ENCODE measurements around the gene METTL21C. TPM values are rescaled to one million over a fixed set of nuclear protein-coding genes. Genes with fewer than 3 reads are reported as not detected.

The METTL21C gene
- total RNA-seq, 1 experiment from 2014 or later, result not detected

DNA sequence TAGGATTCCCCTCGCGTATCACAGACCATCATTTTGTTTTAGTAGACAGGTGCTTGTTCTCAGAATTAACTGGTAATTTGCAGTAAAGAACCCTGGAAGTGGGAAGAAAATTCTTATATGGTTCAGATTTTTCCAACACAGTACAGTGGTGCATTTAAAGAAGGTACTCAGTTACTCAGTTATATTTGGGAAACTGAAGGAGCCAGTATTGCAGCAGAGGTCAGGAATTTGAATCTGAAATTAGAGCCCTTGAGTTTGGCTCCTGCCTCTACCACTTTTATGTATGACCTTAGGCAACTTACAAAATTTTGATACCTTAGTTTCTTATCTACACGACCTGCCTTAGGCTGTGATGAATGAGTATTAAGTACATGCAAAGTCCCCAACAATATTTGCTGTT, 19.7 kb downstream of the METTL21C start:
- H3K4me3 ChIP-seq, result no peak overlapping the region
- ChIA-PET CTCF (no interaction called here), POLR2A (ENCODE audit: unreplicated experiment) (no interaction called here)
- H4K20me1 ChIP-seq (ENCODE audit: insufficient read depth), result no peaks in the 10 kb centered on the region
- no peak overlapping the region for H2AFZ ChIP-seq
- peaks cover 5% of the 10 kb centered on the region; the same call in 1 of the 2 replicates for H3K9me3 ChIP-seq (ENCODE audit: insufficient read depth, low read depth)
- no peaks in the 10 kb centered on the region for H3K4me1 ChIP-seq (replicated peaks; ENCODE audit: insufficient read depth)
- H3K9me2 ChIP-seq (ENCODE audit: insufficient read depth), result no peaks in the 10 kb centered on the region
- TF ChIP-seq EZH2 (IDR thresholded peaks at IDR 0.05; ENCODE audit: low read depth) (no peak), CTCF (conservative IDR thresholded peaks at IDR 0.05) (no peak)
- no peaks in the 10 kb centered on the region for H3K27me3 ChIP-seq (ENCODE audit: insufficient read depth, low read depth)
- H3K27ac ChIP-seq, result no peak overlapping the region
- no peak for DNase-seq
- H3F3A ChIP-seq (ENCODE audit: insufficient read depth, low read depth), result 0 out of 2 replicates have a peak, but pooled peaks cover under 1% of the 10 kb centered on the region
- H3K79me2 ChIP-seq (ENCODE audit: low read depth), result no peaks in the 10 kb centered on the region
- intact Hi-C loops (cut with micrococcal nuclease; ENCODE audit: unreplicated experiment), result no loop called here
- H3K36me3 ChIP-seq (ENCODE audit: low read depth), result peaks cover 32% of the 10 kb centered on the region
- BruUV-seq (replicated peaks), result no TSS peak
- no peak overlapping the region for H3K4me2 ChIP-seq

GRCh38 chr13:102670130-102670529, 24.7 kb downstream of the METTL21C start:
- Histone ChIP-seq H3K27ac (no peak overlapping the region), H3K9me2 (ENCODE audit: insufficient read depth) (no peaks in the 10 kb centered on the region; the same call in 1 of the 2 replicates), H4K20me1 (ENCODE audit: insufficient read depth) (no peaks in the 10 kb centered on the region), H3K36me3 (ENCODE audit: low read depth) (peaks cover 21% of the 10 kb centered on the region), H3K79me2 (ENCODE audit: low read depth) (no peaks in the 10 kb centered on the region), H3K9me3 (ENCODE audit: insufficient read depth, low read depth) (peaks cover 7% of the 10 kb centered on the region; the same call in 1 of the 2 replicates), H2AFZ (no peak overlapping the region), H3K4me1 (replicated peaks; ENCODE audit: insufficient read depth) (no peaks in the 10 kb centered on the region), H3K4me2 (no peak overlapping the region), H3K4me3 (no peak overlapping the region), H3K27me3 (ENCODE audit: insufficient read depth, low read depth) (no peaks in the 10 kb centered on the region), H3F3A (ENCODE audit: insufficient read depth, low read depth) (no peaks in the 10 kb centered on the region)
- TF ChIP-seq CTCF (conservative IDR thresholded peaks at IDR 0.05), result no peak
- no peak for TF ChIP-seq EZH2 (IDR thresholded peaks at IDR 0.05; ENCODE audit: low read depth)
- POLR2A ChIA-PET (ENCODE audit: unreplicated experiment), result no interaction called here
- CTCF ChIA-PET, result no interaction called here
- intact Hi-C loops (cut with micrococcal nuclease; ENCODE audit: unreplicated experiment), result no loop called here
- no peak for DNase-seq
- no TSS peak for BruUV-seq (replicated peaks)

GRCh38 chr13:102667911-102668310, 26.9 kb downstream of the METTL21C start:
- POLR2A ChIA-PET (ENCODE audit: unreplicated experiment), result no interaction called here
- Histone ChIP-seq H3K79me2 (ENCODE audit: low read depth) (no peaks in the 10 kb centered on the region), H3K9me3 (ENCODE audit: insufficient read depth, low read depth) (peaks cover 7% of the 10 kb centered on the region; the same call in 1 of the 2 replicates), H3K4me1 (replicated peaks; ENCODE audit: insufficient read depth) (no peaks in the 10 kb centered on the region), H3K27ac (no peak overlapping the region), H3F3A (ENCODE audit: insufficient read depth, low read depth) (no peaks in the 10 kb centered on the region), H3K4me2 (no peak overlapping the region), H3K4me3 (no peak overlapping the region), H4K20me1 (ENCODE audit: insufficient read depth) (no peaks in the 10 kb centered on the region), H3K36me3 (ENCODE audit: low read depth) (peaks cover 22% of the 10 kb centered on the region; the same call in 1 of the 2 replicates), H3K9me2 (ENCODE audit: insufficient read depth) (no peaks in the 10 kb centered on the region; the same call in 1 of the 2 replicates), H2AFZ (no peak overlapping the region), H3K27me3 (ENCODE audit: insufficient read depth, low read depth) (no peaks in the 10 kb centered on the region)
- TF ChIP-seq CTCF (conservative IDR thresholded peaks at IDR 0.05) (no peak), EZH2 (IDR thresholded peaks at IDR 0.05; ENCODE audit: low read depth) (no peak)
- CTCF ChIA-PET, result no interaction called here
- DNase-seq, result no peak
- intact Hi-C loops (cut with micrococcal nuclease; ENCODE audit: unreplicated experiment), result loop anchor here (10.0 kb wide), 1 partner anchor 53 kb away; no protein-coding TSS in a partner anchor
- no TSS peak for BruUV-seq (replicated peaks)
